Uterus (tissue), 2 donors: ENCODE measurements around the gene STRN3.

Experiments
- POLR2A ChIP-seq, 2 donors: fragments of 450-650 bp; IDR thresholded peaks; one replicate each; pipeline ENCODE4 v1.6.1; 2016; ENCODE audit warnings: antibody characterized with exemption in 2 of 2, mild to moderate bottlenecking in 1 of 2, moderate library complexity in 1 of 2
- TF ChIP-seq, protein P1 (sequence below), 4 experiments: fragments of 200-600 bp in 2 of 4; fragments of 450-650 bp in 2 of 4; sonication (generic) in 2 of 4; IDR thresholded peaks; one replicate each; pipeline ENCODE4 v1.5.1; 2016 to 2019; ENCODE audit warnings: antibody characterized with exemption in 4 of 4, mild to moderate bottlenecking in 2 of 4, moderate library complexity in 1 of 4

DNA sequence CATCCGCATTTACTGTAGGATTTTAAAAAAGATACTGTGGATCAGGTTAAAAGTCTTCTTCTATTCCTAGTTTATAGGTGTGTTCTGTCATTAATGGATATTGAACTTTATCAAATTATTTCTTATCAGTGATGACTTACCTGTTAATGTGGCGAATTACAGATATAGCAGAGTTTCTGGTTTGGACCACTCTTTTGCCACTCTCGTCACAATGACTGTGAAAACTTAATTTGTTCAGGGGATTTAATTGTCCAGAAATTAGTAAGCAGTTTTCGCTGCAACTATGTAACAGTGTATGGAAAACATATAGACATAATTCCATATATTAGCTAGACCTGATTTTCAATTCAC lies 137.0 kb downstream of the STRN3 start:
- TF ChIP-seq POLR2A (IDR thresholded peaks at IDR 0.05) = no peak
- TF ChIP-seq, protein P1, sequence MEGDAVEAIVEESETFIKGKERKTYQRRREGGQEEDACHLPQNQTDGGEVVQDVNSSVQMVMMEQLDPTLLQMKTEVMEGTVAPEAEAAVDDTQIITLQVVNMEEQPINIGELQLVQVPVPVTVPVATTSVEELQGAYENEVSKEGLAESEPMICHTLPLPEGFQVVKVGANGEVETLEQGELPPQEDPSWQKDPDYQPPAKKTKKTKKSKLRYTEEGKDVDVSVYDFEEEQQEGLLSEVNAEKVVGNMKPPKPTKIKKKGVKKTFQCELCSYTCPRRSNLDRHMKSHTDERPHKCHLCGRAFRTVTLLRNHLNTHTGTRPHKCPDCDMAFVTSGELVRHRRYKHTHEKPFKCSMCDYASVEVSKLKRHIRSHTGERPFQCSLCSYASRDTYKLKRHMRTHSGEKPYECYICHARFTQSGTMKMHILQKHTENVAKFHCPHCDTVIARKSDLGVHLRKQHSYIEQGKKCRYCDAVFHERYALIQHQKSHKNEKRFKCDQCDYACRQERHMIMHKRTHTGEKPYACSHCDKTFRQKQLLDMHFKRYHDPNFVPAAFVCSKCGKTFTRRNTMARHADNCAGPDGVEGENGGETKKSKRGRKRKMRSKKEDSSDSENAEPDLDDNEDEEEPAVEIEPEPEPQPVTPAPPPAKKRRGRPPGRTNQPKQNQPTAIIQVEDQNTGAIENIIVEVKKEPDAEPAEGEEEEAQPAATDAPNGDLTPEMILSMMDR (IDR thresholded peaks at IDR 0.05) = no peak
